ENCODE measurements around the gene DLG3.

DLG3 gene

DNA sequence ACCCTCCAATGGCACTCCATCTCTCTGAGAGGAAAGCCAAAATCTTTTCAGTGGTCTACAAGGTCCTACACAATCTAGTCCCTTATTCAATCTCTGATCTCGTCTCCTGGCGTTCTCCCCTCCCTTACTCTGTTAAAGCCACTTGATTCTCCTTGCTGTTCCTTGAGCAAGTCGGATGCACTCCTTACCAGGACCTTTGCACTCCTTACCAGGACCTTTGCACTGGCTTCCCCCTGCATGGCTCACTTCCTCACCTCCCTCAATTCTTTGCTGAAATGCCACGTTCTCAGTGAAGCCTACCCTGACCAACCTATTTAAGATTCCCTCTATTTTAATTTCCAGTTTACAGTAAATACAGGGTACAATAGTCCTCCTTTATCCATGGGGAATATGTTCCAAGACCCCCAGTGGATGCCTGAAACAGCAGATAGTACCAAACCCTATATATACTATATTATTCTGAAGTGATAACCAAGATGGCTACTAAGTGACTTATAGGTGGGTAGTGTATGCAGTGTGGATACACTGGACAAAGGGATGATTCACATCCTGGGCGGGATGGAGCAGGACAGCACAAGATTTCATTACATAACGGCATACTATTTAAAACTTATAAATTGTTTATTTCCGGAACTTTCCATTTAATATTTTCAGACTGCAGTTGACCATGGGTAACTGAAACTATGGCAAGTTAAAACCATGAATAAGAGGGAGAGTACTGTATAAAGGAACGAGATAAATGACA is 6.5 kb upstream of the DLG3 start:
- no peak for DNase-seq

DNA sequence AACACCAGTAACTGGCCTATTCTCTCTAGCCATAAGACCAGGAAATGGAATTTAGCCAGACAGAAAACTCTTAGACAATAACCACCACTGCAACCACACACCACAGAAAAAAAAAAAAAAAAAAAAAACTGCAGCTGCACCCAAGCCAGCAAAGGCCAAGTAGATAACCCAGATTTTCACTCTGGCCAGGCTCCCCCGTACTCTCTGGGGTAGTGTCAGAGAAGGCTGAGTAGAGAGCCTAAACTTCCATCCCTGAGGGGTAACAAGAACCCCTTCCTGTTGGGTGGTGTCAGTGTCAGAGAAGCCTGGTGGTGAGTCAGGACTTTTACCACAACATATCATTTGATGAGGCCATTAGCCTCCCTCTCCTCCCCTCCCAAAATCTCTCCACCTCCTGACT is 5.6 kb upstream of the DLG3 start:
- no peak for DNase-seq

DNA sequence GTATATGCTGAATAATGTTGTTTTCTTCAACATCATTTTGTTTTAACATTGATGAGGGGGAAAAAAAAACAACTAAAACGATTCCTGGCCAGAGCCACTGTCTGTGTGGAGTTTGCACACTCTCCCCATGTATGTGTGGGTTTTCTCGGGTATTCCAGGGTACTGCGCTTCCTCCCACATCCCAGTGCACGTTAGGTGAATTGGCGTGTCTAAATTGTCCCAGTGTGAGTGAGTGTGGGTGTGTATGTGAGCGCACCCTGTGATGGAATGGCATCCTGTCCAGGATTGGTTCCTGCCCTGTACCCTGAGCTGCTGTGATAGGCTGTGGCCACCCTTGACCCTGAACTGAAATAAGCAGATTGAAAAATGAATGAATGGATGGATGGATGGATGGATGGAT is 2.4 kb upstream of the DLG3 start:
- no peak for DNase-seq

DNA sequence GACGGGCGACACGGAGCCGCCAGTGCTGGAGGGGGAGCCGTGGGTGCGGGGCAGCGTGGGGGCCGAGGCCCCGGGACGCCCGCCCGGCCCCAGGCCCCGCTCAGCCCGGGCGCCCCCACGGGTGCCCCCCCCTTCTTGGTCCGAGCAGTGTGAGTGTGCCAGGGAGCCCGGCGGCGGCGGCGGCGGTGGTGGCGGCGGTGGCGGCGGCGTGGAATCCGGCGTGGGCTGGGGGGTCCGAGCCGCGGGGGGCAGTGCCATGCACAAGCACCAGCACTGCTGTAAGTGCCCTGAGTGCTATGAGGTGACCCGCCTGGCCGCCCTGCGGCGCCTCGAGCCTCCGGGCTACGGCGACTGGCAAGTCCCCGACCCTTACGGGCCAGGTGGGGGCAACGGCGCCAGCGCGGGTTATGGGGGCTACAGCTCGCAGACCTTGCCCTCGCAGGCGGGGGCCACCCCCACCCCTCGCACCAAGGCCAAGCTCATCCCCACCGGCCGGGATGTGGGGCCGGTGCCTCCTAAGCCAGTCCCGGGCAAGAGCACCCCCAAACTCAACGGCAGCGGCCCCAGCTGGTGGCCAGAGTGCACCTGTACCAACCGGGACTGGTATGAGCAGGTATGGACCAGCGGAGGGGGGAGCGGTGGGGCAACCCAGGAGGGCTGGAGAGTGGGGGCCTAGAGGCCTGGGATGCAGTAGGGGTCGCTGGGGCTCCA is 466 bp downstream of the DLG3 start:
- no peak for DNase-seq

DNA sequence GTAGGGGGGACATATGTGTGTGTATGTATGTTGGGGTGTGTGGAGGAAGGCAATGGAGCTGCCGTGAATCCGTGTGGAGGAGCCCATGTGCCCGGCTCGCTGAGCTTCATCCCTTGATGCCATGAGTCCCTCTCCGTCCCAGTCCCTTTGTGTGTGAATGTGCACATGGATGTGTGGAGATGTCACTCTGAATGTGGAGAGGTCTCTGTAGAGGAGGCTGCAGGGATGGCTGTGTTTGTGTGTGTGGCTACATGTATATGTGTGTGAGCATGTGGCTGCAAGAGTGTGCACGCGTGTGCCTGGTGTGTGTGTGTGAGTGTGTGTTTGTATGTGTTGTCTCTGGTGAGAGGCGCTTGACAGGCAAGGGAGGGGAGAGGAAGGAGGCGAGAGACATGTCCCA is 1.3 kb downstream of the DLG3 start:
- no peak for DNase-seq

DNA sequence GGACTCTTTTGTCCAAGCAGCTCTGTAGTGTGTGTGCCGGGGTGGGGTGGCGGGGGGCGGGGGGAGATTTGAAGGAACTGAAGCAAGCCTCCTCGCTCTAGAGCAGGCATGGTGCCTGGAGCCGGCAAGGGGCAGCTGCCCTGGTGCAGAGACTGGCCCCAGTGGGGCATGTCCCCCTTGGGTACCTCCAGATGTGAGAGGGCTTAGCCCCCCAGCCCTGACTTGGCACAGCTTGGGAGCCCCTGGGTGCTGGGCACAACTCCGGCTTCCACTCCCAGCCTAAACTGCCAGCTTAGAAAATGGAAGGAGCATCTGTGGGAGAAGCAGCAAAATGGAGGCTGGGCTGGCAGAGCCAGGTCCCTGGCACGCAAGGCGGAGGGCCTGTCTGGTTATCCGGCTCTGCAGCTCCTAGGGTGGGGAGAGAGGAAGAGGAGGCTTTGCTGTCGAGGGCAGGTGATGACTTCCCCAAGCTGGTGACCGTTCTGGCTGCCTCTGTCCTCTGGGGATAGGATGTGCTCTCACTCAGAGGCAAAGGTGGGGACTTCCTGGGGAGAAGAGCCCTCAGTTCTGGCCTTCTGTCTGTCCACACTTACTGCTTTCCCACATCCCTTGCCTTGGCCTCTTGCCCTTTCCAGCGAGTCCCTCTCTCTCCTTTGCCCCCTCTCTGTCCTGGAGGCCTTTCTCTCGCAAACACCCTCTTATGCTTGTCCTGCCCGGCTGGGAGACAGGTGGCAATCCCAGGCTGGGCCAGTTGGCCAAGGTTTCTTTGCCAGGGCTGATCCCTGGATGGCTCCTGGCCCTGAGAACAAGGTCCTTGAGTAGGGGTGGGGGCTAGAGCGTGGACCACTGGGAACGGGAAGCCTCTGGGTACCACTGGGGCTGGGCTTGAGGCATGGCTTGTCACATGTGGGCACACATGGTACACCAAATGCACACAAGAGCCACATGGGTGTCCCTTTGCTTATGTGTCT is 2.0 kb downstream of the DLG3 start:
- DNase-seq, result no peak

DNA sequence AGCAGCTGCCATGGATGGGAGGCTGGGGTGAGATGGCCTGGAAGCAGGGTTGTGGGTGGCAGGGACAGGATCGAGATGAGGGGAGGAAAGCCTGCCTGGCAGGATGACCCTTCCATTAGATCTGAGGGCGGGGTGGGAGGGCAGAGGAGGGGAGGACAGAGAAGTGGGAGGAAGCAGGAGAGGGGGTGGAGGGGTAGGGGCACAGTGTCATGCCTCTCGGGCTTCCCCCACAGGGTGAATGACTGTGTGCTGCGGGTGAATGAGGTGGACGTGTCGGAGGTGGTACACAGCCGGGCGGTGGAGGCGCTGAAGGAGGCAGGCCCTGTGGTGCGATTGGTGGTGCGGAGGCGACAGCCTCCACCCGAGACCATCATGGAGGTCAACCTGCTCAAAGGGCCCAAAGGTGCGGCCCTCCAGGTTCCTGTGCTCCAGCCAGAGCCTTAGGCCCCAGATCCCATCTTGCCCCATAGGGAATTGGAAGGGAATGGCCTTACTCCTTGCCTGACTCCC is 4.9 kb downstream of the DLG3 start:
- DNase-seq, result no peak

DNA sequence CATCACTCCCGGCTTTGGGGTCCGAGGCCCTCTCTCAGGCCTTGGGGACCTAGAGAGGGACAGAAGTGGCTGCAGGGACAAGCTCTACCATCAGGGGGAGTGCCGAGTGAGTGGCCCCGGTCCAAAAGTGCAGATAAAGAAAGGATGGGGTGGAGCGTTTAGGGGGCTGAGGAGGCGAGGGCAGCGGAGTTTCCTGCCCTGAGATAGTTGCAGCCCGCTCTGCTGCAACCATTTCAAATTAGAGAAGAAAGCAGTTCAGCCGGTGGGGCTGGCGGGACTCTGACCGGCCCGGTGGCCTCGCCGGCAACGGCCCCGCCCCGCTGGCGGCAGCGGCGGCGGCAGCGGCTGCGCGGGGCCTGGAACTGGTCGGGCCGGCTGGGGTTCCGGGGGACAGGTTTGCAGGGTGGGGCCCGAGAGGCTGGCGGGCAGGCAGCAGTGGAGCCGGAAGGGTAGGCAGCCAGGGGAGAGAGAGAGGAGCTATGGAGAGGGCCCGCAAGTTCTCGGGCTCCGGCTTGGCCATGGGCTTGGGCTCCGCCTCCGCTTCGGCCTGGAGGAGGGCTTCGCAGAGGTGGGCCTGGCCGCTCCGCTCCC is 7.6 kb downstream of the DLG3 start:
- DNase-seq, result peak; percentile 56

DNA sequence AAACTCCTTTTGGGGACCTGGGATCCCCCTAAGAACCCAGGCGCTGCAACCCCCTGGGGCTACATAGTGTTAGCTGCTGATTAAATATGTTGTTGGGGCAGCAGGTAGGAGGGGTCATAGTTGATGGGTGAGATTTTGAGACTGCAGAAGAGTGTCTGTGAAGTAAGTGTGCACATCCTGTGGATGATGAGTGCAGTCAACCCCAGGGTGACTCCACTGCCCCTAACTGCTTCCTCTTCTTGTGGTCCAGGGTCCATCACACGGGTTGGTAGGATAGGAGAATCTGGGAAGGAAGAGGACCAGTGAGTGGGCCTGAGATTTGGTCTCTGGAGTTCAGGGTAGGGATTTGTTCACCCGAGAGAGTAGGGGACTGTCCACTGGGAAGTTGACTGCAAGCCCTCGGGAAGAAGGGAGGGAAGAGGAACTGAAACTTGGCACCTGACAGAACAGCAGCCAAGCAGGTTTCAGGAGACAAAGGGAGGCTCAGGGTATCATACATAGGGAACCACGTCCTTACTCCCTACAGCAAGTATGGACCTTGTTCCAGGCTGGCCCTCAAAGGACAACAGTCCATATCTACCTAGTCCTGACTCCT is 8.5 kb downstream of the DLG3 start:
- DNase-seq, result no peak

DNA sequence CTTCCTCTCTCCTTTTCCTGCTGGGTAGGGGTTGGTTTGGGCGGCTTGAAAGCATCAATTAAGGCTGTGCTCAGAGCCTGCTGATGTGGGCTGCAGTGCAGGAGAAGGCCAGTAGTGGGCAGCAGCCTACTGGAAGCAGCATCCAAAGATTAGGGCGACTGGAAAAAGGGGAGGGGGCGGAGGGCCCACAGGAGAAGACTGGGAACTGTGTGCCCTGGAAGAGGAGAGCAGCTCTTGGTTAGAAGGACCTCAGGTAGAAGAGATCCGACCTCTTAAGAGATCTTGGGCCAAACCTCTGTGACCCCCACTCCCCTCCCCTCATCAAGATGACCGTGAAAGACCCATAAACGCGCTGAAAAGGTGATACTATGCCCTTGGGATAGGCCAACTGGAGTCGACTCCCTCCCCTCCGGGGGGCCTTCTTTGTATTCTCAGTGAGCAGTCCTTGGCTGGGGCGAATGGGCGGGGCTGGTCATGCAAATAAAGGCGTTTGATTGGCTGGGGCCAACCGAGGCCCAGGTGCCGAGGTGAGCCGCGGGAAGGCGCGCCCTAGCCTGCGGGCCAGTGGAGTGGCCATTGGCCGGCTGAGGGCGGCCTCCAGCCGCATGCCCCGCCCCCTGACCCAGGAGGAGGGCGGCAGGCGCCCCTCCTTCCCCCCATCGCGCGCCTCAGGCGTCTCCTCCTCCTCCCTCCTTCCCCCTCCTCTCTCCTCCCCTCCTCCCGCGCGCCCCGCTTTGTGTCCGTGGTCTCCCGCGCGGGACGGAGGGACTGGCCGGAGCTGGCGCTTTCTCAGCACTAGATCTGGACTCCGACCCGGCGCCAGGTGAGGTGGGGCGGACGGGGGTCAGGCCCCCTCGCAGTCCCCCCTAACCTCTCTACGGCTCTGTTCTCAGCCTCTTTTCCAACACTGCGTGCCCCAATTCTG is 10.1 kb downstream of the DLG3 start:
- peak; percentile 64 for DNase-seq

DNA sequence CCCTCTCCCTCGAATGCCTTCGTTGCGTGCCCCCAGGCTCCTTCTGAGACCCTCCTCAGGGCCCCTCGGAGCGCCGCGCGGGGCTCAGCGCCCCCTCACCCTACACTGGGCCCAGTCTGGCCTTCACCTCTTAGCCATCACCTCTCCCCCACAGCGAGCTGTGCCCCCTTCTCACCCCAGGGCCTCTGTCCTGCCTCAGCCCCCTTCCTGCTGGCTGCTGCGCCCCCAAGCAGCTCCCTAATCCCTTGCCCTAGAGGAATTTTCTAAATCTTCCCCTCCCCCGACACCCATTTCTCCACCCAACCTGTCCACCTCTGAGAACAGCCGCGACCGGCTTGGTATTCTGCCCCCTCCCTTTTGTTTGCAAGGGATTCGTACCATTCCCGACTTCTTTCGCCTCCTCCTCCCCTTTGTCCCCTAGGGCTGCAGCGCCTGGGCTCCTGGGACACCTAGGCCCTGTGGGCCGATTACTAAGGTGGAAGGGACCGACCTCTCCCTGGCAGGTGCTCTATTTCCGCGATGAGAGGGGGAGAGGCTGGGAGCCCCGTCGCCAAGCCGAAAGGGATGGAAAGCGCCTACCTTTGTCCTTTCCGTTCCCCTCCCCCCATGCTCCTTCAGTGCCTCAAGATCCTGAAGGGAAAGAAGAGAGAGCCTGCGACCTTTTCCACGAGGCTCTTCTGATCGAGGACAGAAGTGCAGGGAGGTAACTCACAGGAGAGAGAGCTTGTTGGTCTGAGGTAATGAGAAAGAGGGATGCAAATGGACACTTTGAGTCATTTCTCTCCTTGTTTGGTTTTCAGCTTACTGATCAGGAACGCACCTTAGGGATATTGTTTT is 10.9 kb downstream of the DLG3 start:
- no peak for DNase-seq

DNA sequence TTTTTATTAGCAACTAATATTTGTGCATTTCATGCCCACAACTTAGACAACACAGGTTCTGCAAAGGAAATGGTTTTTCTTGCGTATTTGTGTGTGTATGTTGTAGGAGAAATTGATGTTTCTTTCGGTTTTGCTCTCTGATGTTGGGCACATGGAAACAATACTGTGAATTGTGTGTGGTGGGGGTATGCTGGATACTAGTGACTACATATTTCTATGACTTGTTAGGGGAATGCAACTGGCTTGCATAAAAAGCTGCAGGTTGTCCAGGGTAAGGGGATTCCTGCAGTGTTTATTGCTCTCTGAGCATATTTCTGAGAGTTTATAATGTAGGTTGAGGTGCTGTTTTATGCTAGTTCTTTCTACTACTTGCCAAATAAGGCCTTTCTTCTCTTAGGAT is 11.6 kb downstream of the DLG3 start:
- no peak for DNase-seq

DNA sequence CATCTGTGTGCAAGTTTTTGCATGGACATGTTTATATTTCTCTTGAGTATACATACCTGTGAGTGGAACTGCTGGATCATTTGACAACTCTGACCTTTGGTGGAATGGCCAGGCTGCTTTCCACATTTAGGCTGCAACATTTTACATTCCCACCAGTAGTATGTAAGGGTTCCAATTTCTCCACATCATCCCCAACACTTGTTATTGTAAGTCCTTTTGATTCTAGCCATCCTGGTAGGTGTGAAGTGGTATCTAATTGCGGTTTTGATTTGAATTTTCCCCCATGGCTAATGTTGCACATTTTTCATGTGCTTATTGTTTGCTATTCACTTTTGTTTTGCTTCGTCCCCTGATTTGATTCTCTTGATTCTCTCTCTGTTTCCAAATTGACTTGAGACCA is 16.4 kb downstream of the DLG3 start:
- no peak for DNase-seq

DNA sequence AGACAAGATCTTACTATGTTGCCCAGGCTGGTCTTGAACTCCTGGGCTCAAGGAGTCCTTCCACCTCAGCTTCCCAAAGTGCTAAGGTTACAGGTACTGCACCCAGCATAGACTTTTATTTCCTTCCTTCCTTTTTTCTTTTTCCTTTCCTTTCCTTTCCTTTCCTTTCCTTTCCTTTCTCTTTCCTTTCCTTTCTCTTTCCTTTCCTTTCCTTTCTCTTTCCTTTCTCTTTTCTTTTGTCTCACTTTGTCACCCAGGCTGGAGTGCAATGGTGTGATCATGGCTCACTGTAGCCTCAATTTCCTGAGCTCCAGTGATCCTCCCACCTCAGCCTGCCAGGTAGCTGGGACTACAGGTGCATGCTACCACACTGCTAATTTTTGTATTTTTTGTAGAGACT is 19.4 kb downstream of the DLG3 start:
- DNase-seq, result no peak

DNA sequence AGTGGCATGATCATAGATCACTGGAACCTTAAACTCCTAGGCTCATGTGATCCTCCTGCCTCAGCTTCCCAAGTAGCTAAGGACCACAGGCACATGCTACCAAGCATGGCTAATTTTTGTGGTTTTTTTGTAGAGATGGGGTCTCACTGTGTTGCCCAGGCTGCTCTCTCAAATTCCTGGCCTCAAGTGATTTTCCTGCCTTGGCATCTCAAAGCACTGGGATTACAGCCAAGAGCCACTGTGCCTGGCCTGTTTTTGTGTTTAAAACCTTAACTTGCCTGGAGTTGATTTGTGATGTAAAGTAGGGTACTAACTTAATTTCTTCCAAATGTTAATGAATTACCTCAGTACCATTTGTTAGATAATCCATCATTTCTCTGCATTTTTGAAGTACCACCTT is 22.3 kb downstream of the DLG3 start:
- no peak for DNase-seq

DNA sequence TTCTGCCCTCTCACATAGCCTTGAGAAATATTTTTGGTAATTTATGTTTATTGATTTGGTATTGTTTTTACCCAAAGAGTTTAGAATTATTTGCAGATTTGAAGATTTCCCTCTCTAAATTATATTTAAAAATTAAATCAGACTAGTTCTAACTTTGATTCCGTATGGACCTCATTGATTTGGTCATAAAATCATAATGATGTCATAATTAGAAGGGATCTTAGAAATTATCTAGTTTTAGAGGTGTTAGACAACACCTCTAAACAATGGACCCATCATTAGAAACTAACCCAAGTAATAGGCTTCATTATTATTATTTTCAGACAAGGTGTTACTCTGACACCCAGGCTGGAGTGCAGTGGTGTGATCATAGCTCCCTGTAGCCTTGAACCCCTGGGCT is 24.1 kb downstream of the DLG3 start:
- DNase-seq, result no peak

DNA sequence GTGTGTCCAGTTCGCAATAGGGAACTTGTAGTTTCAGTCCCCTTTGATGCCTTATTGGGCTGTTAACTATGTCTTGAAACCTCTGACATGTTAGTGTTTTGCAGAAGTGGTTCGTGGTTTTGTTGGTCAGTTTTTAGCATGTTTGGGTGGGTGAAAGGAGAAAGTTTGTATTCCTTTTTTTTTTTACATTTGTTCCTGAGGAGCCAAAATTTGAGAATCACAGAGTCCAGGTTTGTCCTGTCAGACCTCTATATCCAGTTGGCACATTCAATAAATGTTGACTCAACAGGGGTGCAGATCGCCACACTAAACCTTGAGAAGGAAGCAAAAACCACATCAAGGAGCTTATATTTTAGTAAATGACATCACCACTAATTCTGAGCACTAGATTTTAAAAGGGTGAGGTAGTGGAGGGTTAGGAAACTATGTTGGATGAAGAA is 26.2 kb downstream of the DLG3 start:
- DNase-seq, result no peak

DNA sequence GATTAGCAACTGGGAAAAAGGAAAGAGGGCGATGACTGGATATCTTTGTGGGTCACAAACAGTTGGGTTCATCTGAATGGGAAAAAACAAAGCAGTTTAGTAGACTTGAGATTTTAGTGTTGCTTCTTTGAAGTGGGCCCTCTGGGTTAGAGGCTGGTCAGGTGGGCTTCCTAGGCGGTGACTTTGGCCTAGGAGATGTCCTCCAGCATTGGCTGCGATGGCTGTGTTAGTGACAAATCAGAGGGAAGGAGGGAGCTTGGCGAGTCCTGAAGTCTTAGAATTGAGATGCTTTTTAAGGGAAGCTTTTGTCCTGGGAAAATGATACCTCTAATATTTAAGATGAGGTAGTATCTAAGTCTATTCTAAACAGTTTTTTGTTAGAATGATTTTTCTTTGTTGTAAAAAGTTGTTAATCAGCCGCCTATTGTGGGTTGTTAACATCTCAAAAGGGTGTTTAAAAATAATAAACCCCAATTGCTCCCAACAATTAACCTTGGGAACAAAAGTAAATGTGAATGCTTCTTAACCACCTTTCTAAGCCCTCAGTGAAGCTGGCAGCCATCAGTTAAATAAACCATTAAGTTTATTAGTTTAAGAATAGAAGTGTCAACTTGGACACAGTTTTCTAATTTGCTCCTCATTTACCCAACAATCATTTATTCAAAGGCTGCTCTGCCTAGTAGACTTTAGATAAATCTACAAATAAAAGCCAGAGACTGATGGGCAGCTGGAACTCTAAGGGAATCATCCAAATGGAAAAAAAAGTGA is 31.7 kb downstream of the DLG3 start:
- no peak for DNase-seq

DNA sequence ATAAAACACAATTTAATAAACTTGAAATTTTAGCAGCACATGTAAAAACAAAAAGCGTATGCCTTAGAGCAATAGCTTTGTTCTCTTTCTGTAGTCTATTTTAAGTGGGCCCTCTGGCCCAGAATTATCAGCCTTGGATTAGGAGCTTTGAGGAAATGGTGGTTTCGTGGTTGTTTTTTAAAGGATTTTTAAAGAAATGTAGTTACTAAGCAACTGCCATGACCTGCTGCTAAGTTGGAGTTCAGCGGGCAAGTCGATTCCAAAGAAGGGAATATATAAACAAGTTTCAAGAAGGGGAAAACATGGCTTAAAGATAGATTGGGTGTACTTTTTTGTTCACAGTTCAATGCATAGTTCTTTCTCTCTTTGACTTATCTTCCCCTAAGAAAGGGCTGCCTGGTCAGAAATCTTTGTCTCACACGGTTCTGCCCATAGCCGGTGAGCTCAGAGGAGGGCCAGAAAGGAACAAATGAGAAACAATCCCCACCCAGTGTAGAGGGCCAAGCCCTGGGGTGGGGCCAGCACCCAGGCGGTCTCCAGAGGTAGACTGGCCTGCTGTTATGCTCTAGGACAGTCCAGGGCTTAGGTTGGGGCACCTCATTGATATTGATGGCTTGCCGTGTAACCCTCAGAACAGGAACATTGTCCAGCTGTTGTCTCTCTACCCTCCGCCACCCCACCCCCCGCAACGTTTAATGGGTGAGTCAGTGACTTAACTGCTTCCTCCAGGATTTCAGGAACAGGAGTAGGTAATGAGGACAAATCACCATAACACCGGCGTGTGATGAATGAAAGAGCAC is 32.5 kb downstream of the DLG3 start:
- no peak for DNase-seq
